IMR-90 (cell line): ENCODE measurements around the gene GBE1. TPM values are rescaled to one million over a fixed set of nuclear protein-coding genes. Genes with fewer than 3 reads are reported as not detected.

Experiments
- ATAC-seq: fragments of 200-7000 bp; cut with Tn5 transposase; 2 replicates; pipeline ENCODE4 v1.9.1; 2020; ENCODE audit warnings: low read depth, mild to moderate bottlenecking, moderate library complexity
- BruUV-seq: library from RNA; stranded (reverse); fragments of 400-500 nt; replicated peaks from 2 replicates; lab custom pipeline; 2021; lab: Mats Ljungman, UMichigan
- CTCF ChIA-PET: fragments of 300-600 bp; formaldehyde crosslinking; extraction: SDS; loops from one replicate; lab custom pipeline; 2021; ENCODE audit warnings: antibody characterized with exemption; lab: Yijun Ruan, JAX
- POLR2A ChIA-PET: fragments of 300-600 bp; sonication (Branson Sonifier 250); formaldehyde crosslinking; loops from one replicate; lab custom pipeline; 2022; ENCODE audit warnings: antibody characterized with exemption; ENCODE audit not compliant: unreplicated experiment; lab: Charles Lee
- DNase-seq: peaks from one replicate; pipeline ENCODE4 v3.0.0; 2013
- H2AFZ ChIP-seq: replicated peaks from 2 replicates; pipeline ENCODE3; 2013; ENCODE audit warnings: low read length, mild to moderate bottlenecking; ENCODE audit not compliant: poor library complexity
- H2AK5ac ChIP-seq: 2 replicates; pipeline ENCODE4 v1.6.1; 2013; ENCODE audit warnings: low read depth, low read length, inconsistent platforms
- H2AK9ac ChIP-seq: replicated peaks from 2 replicates; pipeline ENCODE3; 2013; ENCODE audit warnings: mild to moderate bottlenecking, low read depth, low read length, moderate library complexity; ENCODE audit not compliant: poor library complexity
- H2BK120ac ChIP-seq: 2 replicates; pipeline ENCODE4 v1.6.1; 2013; ENCODE audit warnings: low read depth, low read length, inconsistent platforms
- H2BK15ac ChIP-seq: 3 replicates; pipeline ENCODE4 v1.6.1; 2013; ENCODE audit warnings: low read depth, low read length, inconsistent platforms
- H2BK20ac ChIP-seq: 2 replicates; pipeline ENCODE4 v1.6.1; 2013; ENCODE audit warnings: low read depth, mild to moderate bottlenecking, inconsistent platforms, low read length, moderate library complexity
- H2BK5ac ChIP-seq: 2 replicates; pipeline ENCODE4 v1.6.1; 2013; ENCODE audit warnings: mild to moderate bottlenecking, low read depth, low read length, inconsistent platforms; ENCODE audit not compliant: poor library complexity, severe bottlenecking
- H3K14ac ChIP-seq: replicated peaks from 2 replicates; pipeline ENCODE4 v1.6.1; 2013; ENCODE audit warnings: low read depth, low read length, inconsistent platforms
- H3K18ac ChIP-seq: 2 replicates; pipeline ENCODE4 v1.6.1; 2013; ENCODE audit warnings: low read depth, low read length, control low read depth
- H3K23ac ChIP-seq: 2 replicates; pipeline ENCODE4 v1.6.1; 2013; ENCODE audit warnings: low read depth, low read length, inconsistent platforms
- H3K27ac ChIP-seq: 2 replicates; pipeline ENCODE4 v1.5.1; 2013; ENCODE audit warnings: mild to moderate bottlenecking, control low read depth, low read length; ENCODE audit not compliant: insufficient read depth
- H3K27me3 ChIP-seq: 2 replicates; pipeline ENCODE4 v1.6.1; 2013; ENCODE audit warnings: low read length; ENCODE audit not compliant: control insufficient read depth, insufficient read depth
- H3K36me3 ChIP-seq: 2 replicates; pipeline ENCODE4 v1.6.1; 2013; ENCODE audit warnings: low read length, mixed read lengths; ENCODE audit not compliant: control insufficient read depth, insufficient read depth
- H3K4ac ChIP-seq: 2 replicates; pipeline ENCODE4 v1.6.1; 2013; ENCODE audit warnings: low read depth, low read length, inconsistent platforms
- H3K4me1 ChIP-seq: 2 replicates; pipeline ENCODE4 v1.6.1; 2013; ENCODE audit warnings: low read length, mixed read lengths; ENCODE audit not compliant: control insufficient read depth, insufficient read depth
- H3K4me2 ChIP-seq: 2 replicates; pipeline ENCODE4 v1.6.1; 2013; ENCODE audit warnings: low read depth, mild to moderate bottlenecking, control low read depth, low read length, moderate library complexity
- H3K4me3 ChIP-seq: 2 replicates; pipeline ENCODE4 v1.5.1; 2013; ENCODE audit warnings: low read depth, mild to moderate bottlenecking, control low read depth, low read length, moderate library complexity; ENCODE audit not compliant: insufficient read depth
- H3K56ac ChIP-seq: 2 replicates; pipeline ENCODE4 v1.6.1; 2013; ENCODE audit warnings: low read length, inconsistent platforms; ENCODE audit not compliant: insufficient read depth; ENCODE audit errors: extremely low read depth
- H3K79me1 ChIP-seq, 2 experiments: 2 replicates each; pipeline ENCODE4 v1.6.1; 2013; ENCODE audit warnings: low read length in 2 of 2, inconsistent platforms in 1 of 2, low read depth in 1 of 2
- H3K9ac ChIP-seq: 2 replicates; pipeline ENCODE4 v1.6.1; 2013; ENCODE audit warnings: low read depth, low read length, control low read depth
- H3K9me1 ChIP-seq: 2 replicates; pipeline ENCODE4 v1.6.1; 2013; ENCODE audit warnings: low read length, inconsistent platforms; ENCODE audit not compliant: insufficient read depth
- H3K9me3 ChIP-seq: 2 replicates; pipeline ENCODE4 v1.6.1; 2013; ENCODE audit warnings: low read length; ENCODE audit not compliant: control insufficient read depth, insufficient read depth
- H4K20me1 ChIP-seq: 2 replicates; pipeline ENCODE4 v1.6.1; 2013; ENCODE audit warnings: low read length, inconsistent platforms; ENCODE audit not compliant: insufficient read depth
- H4K5ac ChIP-seq: 2 replicates; pipeline ENCODE4 v1.6.1; 2013; ENCODE audit warnings: mild to moderate bottlenecking, low read depth, low read length, control low read depth
- H4K8ac ChIP-seq, 2 experiments: 2 replicates each; pipeline ENCODE4 v1.6.1; 2013; ENCODE audit warnings: low read depth in 2 of 2, low read length in 2 of 2, control low read depth in 1 of 2, inconsistent platforms in 1 of 2
- H4K91ac ChIP-seq: 2 replicates; pipeline ENCODE4 v1.6.1; 2013; ENCODE audit warnings: low read depth, low read length, inconsistent platforms; ENCODE audit not compliant: insufficient read depth
- BHLHE40 ChIP-seq: fragments of 150-350 bp; IDR thresholded peaks from 2 replicates; pipeline ENCODE4 v1.6.1; 2016; ENCODE audit warnings: mild to moderate bottlenecking, low read depth, low read length
- MXI1 ChIP-seq: IDR thresholded peaks from 2 replicates; pipeline ENCODE4 v1.6.1; 2012; ENCODE audit warnings: low read depth, mild to moderate bottlenecking, low read length, moderate library complexity, borderline replicate concordance
- WGBS, 2 experiments: methylation state at CpG; one replicate each; pipeline versions ENCODE4 v1.1.5 to v1.1.7; 2013; ENCODE audit warnings: missing lambda C conversion rate in 2 of 2; ENCODE audit not compliant: insufficient read length in 1 of 2; ENCODE audit errors: extremely low coverage in 2 of 2; 5-methylcytosine and 5-hydroxymethylcytosine counted together
- dilution Hi-C: fragments of 300-500 bp; cut with HindIII; formaldehyde crosslinking; loops from one replicate; pipeline ENCODE4 v1.14.3; 2018; ENCODE audit warnings: low sequenced_read_pairs; ENCODE audit not compliant: unreplicated experiment
- in situ Hi-C: fragments of 300-500 bp; cut with MboI; formaldehyde crosslinking; loops from 3 replicates; pipeline ENCODE4 v1.14.3; 2019; ENCODE audit warnings: low sequenced_read_pairs, inconsistent platforms, mixed read lengths
- intact Hi-C: fragments of 100-400 bp; cut with micrococcal nuclease; formaldehyde crosslinking; loops from 2 replicates; pipeline ENCODE4 v1.10.0; 2022
- polyA plus RNA-seq, 3 experiments: library from polyadenylated mRNA; depleted of rRNA; stranded (reverse); fragments of >200 nt; gene quantifications; 2 replicates each; pipeline ENCODE4 v1.2.3, GENCODE V29; 2012; ENCODE audit warnings: low replicate concordance in 1 of 3
- total RNA-seq: library from RNA; depleted of rRNA; stranded (reverse); fragments of >200 nt; gene quantifications from 2 replicates; pipeline ENCODE4 v1.2.3, GENCODE V29; 2012

GBE1 gene
- total and polyA plus RNA-seq, 2 of the 4 experiments (the other 2 are of a cell fraction), result 36.7 to 90.3 TPM

- no peaks in the 10 kb centered on the region for H3K79me1 ChIP-seq
- intact Hi-C loops, result no loop called here
- no peak overlapping the region for H3K14ac ChIP-seq
- no peak overlapping the region for H3K4ac ChIP-seq
- H3K27me3 ChIP-seq, result no peaks in the 10 kb centered on the region
- H4K20me1 ChIP-seq, result no peaks in the 10 kb centered on the region
- BruUV-seq, result no TSS peak
- dilution Hi-C loops, result no loop called here
- no peak overlapping the region for H3K9ac ChIP-seq
- H4K8ac ChIP-seq, result no peak overlapping the region
- H4K91ac ChIP-seq, result no peak overlapping the region
- H3K36me3 ChIP-seq, result no peaks in the 10 kb centered on the region
- ATAC-seq (no peak), DNase-seq (no peak)
- H3K4me2 ChIP-seq, result no peak overlapping the region
- no peak overlapping the region for H3K56ac ChIP-seq
- H3K9me1 ChIP-seq, result no peaks in the 10 kb centered on the region
- H2AFZ ChIP-seq, result no peak overlapping the region
- no peak overlapping the region for H2BK120ac ChIP-seq
- no peak overlapping the region for H3K23ac ChIP-seq
- H3K4me3 ChIP-seq, result no peak overlapping the region
- H2AK9ac ChIP-seq, result no peak overlapping the region
- TF ChIP-seq MXI1 (no peak), BHLHE40 (no peak)
- no peaks in the 10 kb centered on the region for H3K4me1 ChIP-seq
- no peak overlapping the region for H2AK5ac ChIP-seq
- ChIA-PET CTCF (interaction anchor here (0.8 to 1.4 kb wide), 2 partner anchors 12 to 58 kb away, joined by 3 to 4 read pairs; no protein-coding TSS in a partner anchor), POLR2A (no interaction called here)
- H4K5ac ChIP-seq, result no peak overlapping the region
- in situ Hi-C loops, result no loop called here
- no peak overlapping the region for H2BK5ac ChIP-seq
- H2BK20ac ChIP-seq, result no peak overlapping the region
- H3K9me3 ChIP-seq, result no peaks in the 10 kb centered on the region
- H2BK15ac ChIP-seq, result no peak overlapping the region
- H3K18ac ChIP-seq, result no peak overlapping the region
- no CpG with 5 or more reads among the region's 2 CpGs for WGBS, 2 experiments
- H3K27ac ChIP-seq, result no peak overlapping the region
These were observed 283.7 kb downstream of the GBE1 start for GRCh38 chr3:81477740-81478139.
